NB4 (cell line): Measurements from ENCODE around the gene SUSD4.
"Not testable (repeated sequence)": the region's sequence is repeated elsewhere in the genome, so short reads cannot be mapped to it uniquely, and the experiment has no call there.

Experiments
- MYC ChIP-seq: IDR thresholded peaks from 2 replicates; pipeline ENCODE4 v1.6.1; 2011; ENCODE audit warnings: low read depth, low read length
- POLR2A ChIP-seq: IDR thresholded peaks from 2 replicates; pipeline ENCODE4 v1.6.1; 2011; ENCODE audit warnings: mild to moderate bottlenecking; ENCODE audit not compliant: insufficient read length; ENCODE audit errors: extremely low read depth

- not testable (repeated sequence) for TF ChIP-seq MYC, POLR2A
Measured at GRCh38 chr1:223278311-223278710, 85.7 kb downstream of the SUSD4 start.
